Peyer's patch (tissue), 4 donors: ENCODE measurements around the gene NAP1L5. TPM values are rescaled to one million over a fixed set of nuclear protein-coding genes. Genes with fewer than 3 reads are reported as not detected.

Source experiments
- DNase-seq, 3 donors: peaks; one replicate each; pipeline ENCODE4 v3.0.0-alpha.2; 2017 to 2019
- H3K27ac ChIP-seq, 4 donors: fragments of 200-600 bp; sonication (generic); one replicate each; pipeline ENCODE4 v1.5.1; 2016 to 2019
- H3K27me3 ChIP-seq, 2 donors: fragments of 200-600 bp; sonication (generic); one replicate each; pipeline ENCODE4 v1.5.1; 2019
- H3K36me3 ChIP-seq, 3 donors: fragments of 200-600 bp; sonication (generic); one replicate each; pipeline ENCODE4 v1.5.1; 2016 to 2019
- H3K4me1 ChIP-seq, 4 donors: fragments of 200-600 bp; sonication (generic); one replicate each; pipeline ENCODE4 v1.5.1; 2016 to 2019
- H3K4me3 ChIP-seq, 4 donors: fragments of 200-600 bp; sonication (generic); 1 replicate in 3 of 4; 2 replicates in 1 of 4; pipeline ENCODE4 v1.5.1; 2016 to 2019; ENCODE audit warnings: mild to moderate bottlenecking in 1 of 4
- H3K9me3 ChIP-seq, 4 donors: fragments of 200-600 bp; sonication (generic); one replicate each; pipeline ENCODE4 v1.5.1; 2016 to 2019; ENCODE audit warnings: mild to moderate bottlenecking in 1 of 4
- POLR2A ChIP-seq, 2 donors: fragments of 450-650 bp; IDR thresholded peaks; one replicate each; pipeline ENCODE4 v1.5.1; 2017; ENCODE audit warnings: antibody characterized with exemption in 2 of 2, mild to moderate bottlenecking in 2 of 2, moderate library complexity in 2 of 2
- total RNA-seq, 4 donors: library from RNA; depleted of rRNA; stranded (reverse); fragments of >200 nt; gene quantifications; one replicate each; pipeline ENCODE4 v1.1.0, GENCODE V29; 2016
- TF ChIP-seq, protein P1 (sequence below), 6 experiments: fragments of 450-650 bp in 4 of 6; fragments of 200-600 bp in 2 of 6; sonication (generic) in 1 of 6; IDR thresholded peaks; one replicate each; pipeline ENCODE4 v1.5.1; 2017 to 2019; ENCODE audit warnings: antibody characterized with exemption in 6 of 6, mild to moderate bottlenecking in 3 of 6, moderate library complexity in 1 of 6

Gene NAP1L5
- total RNA-seq, 4 donors from 2014 or later = 0.85 to 2.3 TPM; not detected in 2

DNA sequence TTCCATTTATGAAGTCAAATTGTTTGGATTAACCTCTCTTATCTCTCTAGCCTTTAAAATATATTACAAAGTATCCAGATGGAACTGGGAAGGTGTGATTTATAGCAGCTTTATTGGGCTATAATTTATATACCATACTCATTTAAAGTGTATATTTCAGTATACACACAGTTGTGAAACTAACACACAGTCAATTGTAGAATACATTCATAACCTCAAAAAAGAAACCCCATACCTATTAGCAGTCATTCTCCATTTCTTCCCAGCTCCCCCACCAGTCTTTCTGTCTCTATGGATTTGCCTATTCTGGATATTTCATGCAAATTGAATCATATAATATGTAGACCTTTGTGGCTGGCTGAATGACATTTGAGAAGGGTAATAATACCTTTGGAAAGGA is 7.6 kb upstream of the NAP1L5 start:
- H3K9me3 ChIP-seq = no peaks in the 10 kb centered on the region
- peaks cover 0 to 36% (median 0%) of the 10 kb centered on the region in 3 donors for H3K36me3 ChIP-seq
- H3K4me1 ChIP-seq = no peaks in the 10 kb centered on the region
- H3K27me3 ChIP-seq = no peaks in the 10 kb centered on the region
- no peak overlapping the region for H3K4me3 ChIP-seq
- no peak for DNase-seq
- TF ChIP-seq, protein P1, sequence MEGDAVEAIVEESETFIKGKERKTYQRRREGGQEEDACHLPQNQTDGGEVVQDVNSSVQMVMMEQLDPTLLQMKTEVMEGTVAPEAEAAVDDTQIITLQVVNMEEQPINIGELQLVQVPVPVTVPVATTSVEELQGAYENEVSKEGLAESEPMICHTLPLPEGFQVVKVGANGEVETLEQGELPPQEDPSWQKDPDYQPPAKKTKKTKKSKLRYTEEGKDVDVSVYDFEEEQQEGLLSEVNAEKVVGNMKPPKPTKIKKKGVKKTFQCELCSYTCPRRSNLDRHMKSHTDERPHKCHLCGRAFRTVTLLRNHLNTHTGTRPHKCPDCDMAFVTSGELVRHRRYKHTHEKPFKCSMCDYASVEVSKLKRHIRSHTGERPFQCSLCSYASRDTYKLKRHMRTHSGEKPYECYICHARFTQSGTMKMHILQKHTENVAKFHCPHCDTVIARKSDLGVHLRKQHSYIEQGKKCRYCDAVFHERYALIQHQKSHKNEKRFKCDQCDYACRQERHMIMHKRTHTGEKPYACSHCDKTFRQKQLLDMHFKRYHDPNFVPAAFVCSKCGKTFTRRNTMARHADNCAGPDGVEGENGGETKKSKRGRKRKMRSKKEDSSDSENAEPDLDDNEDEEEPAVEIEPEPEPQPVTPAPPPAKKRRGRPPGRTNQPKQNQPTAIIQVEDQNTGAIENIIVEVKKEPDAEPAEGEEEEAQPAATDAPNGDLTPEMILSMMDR (IDR thresholded peaks at IDR 0.05) = no peak
- TF ChIP-seq POLR2A (IDR thresholded peaks at IDR 0.05) = no peak
- no peak overlapping the region for H3K27ac ChIP-seq

DNA sequence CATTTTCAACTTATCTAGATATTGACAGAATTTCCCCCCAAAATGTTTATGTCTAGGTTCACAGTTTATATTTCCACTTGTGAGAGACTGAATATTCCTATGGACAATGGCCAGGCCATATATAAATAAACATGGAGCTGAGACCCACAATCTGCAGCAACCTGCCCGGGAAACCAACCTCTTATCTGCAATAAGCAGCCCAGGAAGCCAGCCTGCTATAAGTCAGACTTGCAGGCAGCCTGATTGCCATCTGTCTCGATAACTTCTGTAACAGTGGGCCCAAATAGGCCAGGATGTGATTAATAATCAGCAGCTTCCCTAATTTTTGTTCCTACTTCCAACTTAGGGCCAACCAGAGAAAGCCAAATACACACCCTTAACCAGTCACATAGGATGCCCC is 5.2 kb upstream of the NAP1L5 start:
- H3K36me3 ChIP-seq = peaks cover 0 to 36% (median 0%) of the 10 kb centered on the region in 3 donors
- TF ChIP-seq, protein P1 (IDR thresholded peaks at IDR 0.05) = no peak
- no peak for TF ChIP-seq POLR2A (IDR thresholded peaks at IDR 0.05)

DNA sequence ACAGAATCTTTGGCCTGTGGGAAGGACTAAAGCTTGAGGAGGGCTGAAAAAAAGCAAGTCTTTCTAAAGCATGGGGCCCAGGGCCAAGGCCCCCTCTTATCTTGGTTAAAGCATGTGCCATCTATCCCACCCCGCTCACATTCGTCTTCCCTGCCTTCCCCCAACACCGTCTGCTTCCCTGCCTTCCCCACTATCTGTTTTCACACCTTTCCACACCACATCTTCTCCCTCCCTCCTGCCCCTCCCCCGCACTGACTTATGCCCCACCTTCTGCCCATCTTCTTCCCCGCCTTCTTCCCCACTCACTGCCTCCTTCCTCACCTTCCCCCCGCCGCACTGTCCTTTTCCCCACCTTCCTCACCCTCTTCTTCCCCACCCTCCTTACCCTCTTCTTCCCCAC is 890 bp upstream of the NAP1L5 start:
- no peak overlapping the region for H3K4me3 ChIP-seq
- no peaks in the 10 kb centered on the region for H3K9me3 ChIP-seq
- H3K27me3 ChIP-seq = no peaks in the 10 kb centered on the region
- TF ChIP-seq POLR2A (IDR thresholded peaks at IDR 0.05) = no peak
- TF ChIP-seq, protein P1 (IDR thresholded peaks at IDR 0.05) = no peak
- DNase-seq = no peak
- H3K36me3 ChIP-seq = peaks cover 0 to 12% (median 0%) of the 10 kb centered on the region in 3 donors
- no peaks in the 10 kb centered on the region for H3K4me1 ChIP-seq
- no peak overlapping the region for H3K27ac ChIP-seq

More for the DNA sequence above, 5.2 kb upstream of the NAP1L5 start:
- Histone ChIP-seq H3K9me3 (no peaks in the 10 kb centered on the region), H3K27me3 (no peaks in the 10 kb centered on the region), H3K4me1 (no peaks in the 10 kb centered on the region), H3K4me3 (no peak overlapping the region), H3K27ac (no peak overlapping the region)
- DNase-seq = no peak

DNA sequence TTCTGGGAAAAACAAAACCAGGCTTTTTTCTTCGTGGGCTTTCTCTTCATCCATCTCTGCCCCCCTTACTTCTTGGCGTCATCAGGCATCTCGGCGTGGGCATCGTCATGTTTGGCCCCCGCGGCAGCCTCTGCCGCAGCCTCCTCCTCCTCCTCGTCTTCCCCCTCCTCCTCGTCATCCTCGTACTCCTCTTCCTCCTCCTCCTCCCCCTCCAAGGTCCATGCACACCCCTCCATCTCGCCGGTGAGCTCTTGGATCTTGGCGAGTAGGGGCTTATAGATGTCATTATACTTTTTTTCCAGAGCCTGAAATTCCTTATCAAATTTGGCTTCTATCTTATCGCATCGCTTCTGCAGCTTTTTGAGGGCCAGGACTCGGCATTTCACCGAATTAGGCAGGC is 488 bp downstream of the NAP1L5 start:
- H3K4me3 ChIP-seq = peak overlapping the region; percentile 49 to 67 (median 58)
- no peak for TF ChIP-seq POLR2A (IDR thresholded peaks at IDR 0.05)
- TF ChIP-seq, protein P1 (IDR thresholded peaks at IDR 0.05) = no peak
- H3K27me3 ChIP-seq = no peaks in the 10 kb centered on the region
- peaks cover 0 to 16% (median 0%) of the 10 kb centered on the region in 3 donors for H3K36me3 ChIP-seq
- H3K9me3 ChIP-seq = no peaks in the 10 kb centered on the region
- H3K27ac ChIP-seq = peak overlapping the region; percentile 37 to 65 (median 54)
- DNase-seq = no peak
- H3K4me1 ChIP-seq = no peaks in the 10 kb centered on the region

DNA sequence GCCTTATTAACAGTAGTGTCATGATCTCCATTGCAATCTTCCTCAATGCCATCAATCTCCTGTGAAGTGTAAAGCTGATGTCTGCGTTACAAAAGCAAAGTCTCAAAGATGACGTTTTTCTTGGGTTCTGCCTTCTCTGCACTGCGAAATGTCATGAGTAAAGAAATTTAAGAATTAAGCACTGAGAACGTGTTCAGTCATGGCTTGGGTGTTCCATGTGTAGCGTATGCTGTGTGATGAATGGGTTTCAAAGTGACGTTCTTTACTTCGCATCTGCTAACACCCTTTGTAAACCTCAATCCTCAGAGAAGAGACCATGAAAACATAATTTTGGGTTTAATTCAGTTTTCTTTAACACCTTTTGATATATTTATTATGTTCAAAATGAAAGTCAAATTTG is 999 bp downstream of the NAP1L5 start:
- no peaks in the 10 kb centered on the region for H3K9me3 ChIP-seq
- peak overlapping the region in 2 of 4 donors; percentile 55 to 60 for H3K4me3 ChIP-seq
- DNase-seq = no peak
- no peaks in the 10 kb centered on the region for H3K27me3 ChIP-seq
- H3K27ac ChIP-seq = no peak overlapping the region
- H3K4me1 ChIP-seq = no peaks in the 10 kb centered on the region
- TF ChIP-seq, protein P1 (IDR thresholded peaks at IDR 0.05) = no peak
- no peak for TF ChIP-seq POLR2A (IDR thresholded peaks at IDR 0.05)
- peaks cover 0 to 14% (median 0%) of the 10 kb centered on the region in 3 donors for H3K36me3 ChIP-seq

DNA sequence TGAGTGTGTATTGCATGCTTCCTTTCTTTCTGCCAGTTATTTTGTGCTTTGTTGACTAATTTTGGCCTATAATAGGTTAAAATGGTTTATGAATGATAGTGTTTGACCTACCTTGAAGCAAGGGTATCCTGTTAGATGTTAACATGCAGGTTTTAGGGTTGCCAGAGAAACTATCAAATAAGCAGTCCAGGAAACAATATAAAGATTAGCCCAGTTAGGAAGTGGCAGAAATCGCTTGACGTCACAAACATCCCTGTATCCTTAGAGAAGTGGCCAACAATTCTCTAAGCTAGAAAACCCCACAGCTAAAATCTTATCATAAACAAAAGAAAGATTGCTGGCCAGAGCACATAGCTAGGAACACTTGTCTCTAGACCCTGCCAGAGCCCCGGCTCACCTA is 3.8 kb downstream of the NAP1L5 start:
- Histone ChIP-seq H3K27ac (no peak overlapping the region), H3K9me3 (no peaks in the 10 kb centered on the region), H3K4me1 (no peaks in the 10 kb centered on the region), H3K4me3 (no peak overlapping the region), H3K36me3 (peaks cover 0 to 22% (median 0%) of the 10 kb centered on the region in 3 donors), H3K27me3 (no peaks in the 10 kb centered on the region)
- DNase-seq = no peak
- TF ChIP-seq POLR2A (IDR thresholded peaks at IDR 0.05) = no peak
- TF ChIP-seq, protein P1 (IDR thresholded peaks at IDR 0.05) = no peak
